H9 (cell line): ENCODE results near the gene BACH1. TPM values are rescaled to one million over a fixed set of nuclear protein-coding genes. Genes with fewer than 3 reads are reported as not detected.

Experiments used
- DNase-seq: peaks from one replicate; pipeline ENCODE4 v3.0.0-alpha.2; 2017
- H2AFZ ChIP-seq: one replicate; pipeline ENCODE4 v1.6.1; 2013; ENCODE audit warnings: mild to moderate bottlenecking, low read length, control low read depth, moderate library complexity
- H2AK5ac ChIP-seq: 2 replicates; pipeline ENCODE4 v1.6.1; 2013; ENCODE audit warnings: low read length, control low read depth, mixed read lengths; ENCODE audit not compliant: insufficient read length
- H2BK120ac ChIP-seq: one replicate; pipeline ENCODE4 v1.6.1; 2013; ENCODE audit warnings: low read depth, mild to moderate bottlenecking, low read length, control low read depth, inconsistent platforms; ENCODE audit not compliant: poor library complexity, severe bottlenecking
- H2BK12ac ChIP-seq: 2 replicates; pipeline ENCODE4 v1.6.1; 2013; ENCODE audit warnings: low read length, control low read depth, mixed read lengths, low read depth; ENCODE audit not compliant: insufficient read length
- H2BK15ac ChIP-seq: 2 replicates; pipeline ENCODE4 v1.6.1; 2013; ENCODE audit warnings: low read depth, low read length, control low read depth
- H2BK20ac ChIP-seq: one replicate; pipeline ENCODE4 v1.6.1; 2013; ENCODE audit warnings: low read depth, mild to moderate bottlenecking, low read length, control low read depth, inconsistent platforms; ENCODE audit not compliant: poor library complexity, severe bottlenecking
- H2BK5ac ChIP-seq: 2 replicates; pipeline ENCODE4 v1.6.1; 2013; ENCODE audit warnings: low read length, control low read depth, mixed read lengths; ENCODE audit not compliant: insufficient read length
- H3K14ac ChIP-seq: 2 replicates; pipeline ENCODE4 v1.6.1; 2013; ENCODE audit warnings: low read length, control low read depth; ENCODE audit not compliant: insufficient read depth
- H3K18ac ChIP-seq: 2 replicates; pipeline ENCODE4 v1.6.1; 2013; ENCODE audit warnings: low read depth, mild to moderate bottlenecking, mixed read lengths, low read length, control low read depth; ENCODE audit not compliant: insufficient read length
- H3K23ac ChIP-seq: 2 replicates; pipeline ENCODE4 v1.6.1; 2013; ENCODE audit warnings: low read length, control low read depth, mixed read lengths, low read depth; ENCODE audit not compliant: insufficient read length
- H3K23me2 ChIP-seq: 2 replicates; pipeline ENCODE4 v1.6.1; 2013; ENCODE audit warnings: low read depth, mild to moderate bottlenecking, mixed read lengths, low read length, control low read depth; ENCODE audit not compliant: insufficient read length, poor library complexity, severe bottlenecking
- H3K27ac ChIP-seq: 2 replicates; pipeline ENCODE4 v1.5.1; 2013; ENCODE audit warnings: low read length, control low read depth, mixed read lengths, low read depth; ENCODE audit not compliant: insufficient read length
- H3K27me3 ChIP-seq: 2 replicates; pipeline ENCODE4 v1.6.1; 2013; ENCODE audit warnings: low read length, control low read depth, inconsistent platforms; ENCODE audit not compliant: insufficient read depth
- H3K4ac ChIP-seq: 2 replicates; pipeline ENCODE4 v1.6.1; 2013; ENCODE audit warnings: low read depth, mild to moderate bottlenecking, control low read depth, inconsistent platforms, low read length, moderate library complexity
- H3K4me1 ChIP-seq: 2 replicates; pipeline ENCODE4 v1.6.1; 2013; ENCODE audit warnings: low read length, control low read depth, inconsistent platforms; ENCODE audit not compliant: insufficient read depth
- H3K4me2 ChIP-seq: 2 replicates; pipeline ENCODE4 v1.6.1; 2013; ENCODE audit warnings: low read length, control low read depth, mixed read lengths; ENCODE audit not compliant: insufficient read length, insufficient read depth
- H3K56ac ChIP-seq: 2 replicates; pipeline ENCODE4 v1.6.1; 2013; ENCODE audit warnings: low read depth, mild to moderate bottlenecking, mixed read lengths, low read length, control low read depth; ENCODE audit not compliant: insufficient read length
- H3K79me1 ChIP-seq: 2 replicates; pipeline ENCODE4 v1.6.1; 2013; ENCODE audit warnings: low read depth, mild to moderate bottlenecking, moderate library complexity, low read length, control low read depth, inconsistent platforms; ENCODE audit not compliant: insufficient read depth, poor library complexity, severe bottlenecking
- H3K79me2 ChIP-seq: 2 replicates; pipeline ENCODE4 v1.6.1; 2013; ENCODE audit warnings: low read length, control low read depth, inconsistent platforms; ENCODE audit not compliant: insufficient read depth
- H3K9ac ChIP-seq: 2 replicates; pipeline ENCODE4 v1.6.1; 2013; ENCODE audit warnings: low read length, control low read depth, mixed read lengths; ENCODE audit not compliant: insufficient read length; ENCODE audit errors: extremely low read depth
- H3K9me3 ChIP-seq: one replicate; pipeline ENCODE4 v1.6.1; 2013; ENCODE audit warnings: low read depth, low read length, inconsistent platforms; ENCODE audit not compliant: control insufficient read depth
- H3T11ph ChIP-seq: one replicate; pipeline ENCODE4 v1.6.1; 2013; ENCODE audit warnings: mild to moderate bottlenecking, low read length, control low read depth, inconsistent platforms
- H4K20me1 ChIP-seq: one replicate; pipeline ENCODE4 v1.6.1; 2013; ENCODE audit not compliant: control insufficient read depth, insufficient read length, insufficient read depth
- H4K5ac ChIP-seq: 2 replicates; pipeline ENCODE4 v1.6.1; 2013; ENCODE audit warnings: low read depth, mild to moderate bottlenecking, mixed read lengths, low read length, control low read depth; ENCODE audit not compliant: insufficient read length
- H4K8ac ChIP-seq: replicated peaks from 2 replicates; pipeline ENCODE4 v1.6.1; 2013; ENCODE audit warnings: low read length, control low read depth, mixed read lengths, low read depth; ENCODE audit not compliant: insufficient read length
- H4K91ac ChIP-seq: 2 replicates; pipeline ENCODE4 v1.6.1; 2013; ENCODE audit warnings: low read depth, mild to moderate bottlenecking, moderate library complexity, mixed read lengths, low read length, control low read depth; ENCODE audit not compliant: insufficient read length
- H3K27ac Mint-ChIP-seq, 3 experiments: 2 replicates in 2 of 3; 3 replicates in 1 of 3; pipeline ENCODE4 v1.8.0; 2020 to 2021; ENCODE audit warnings: mixed read lengths in 3 of 3, mild to moderate bottlenecking in 1 of 3, moderate library complexity in 1 of 3
- H3K27me3 Mint-ChIP-seq: 2 replicates; pipeline ENCODE4 v1.8.0; 2021; ENCODE audit warnings: low read depth, mild to moderate bottlenecking, moderate library complexity, mixed read lengths
- H3K36me3 Mint-ChIP-seq, 3 experiments: 2 replicates in 2 of 3; 3 replicates in 1 of 3; pipeline ENCODE4 v1.8.0; 2020 to 2021; ENCODE audit warnings: low read depth in 3 of 3, mixed read lengths in 3 of 3; ENCODE audit not compliant: insufficient read depth in 1 of 3
- H3K4me1 Mint-ChIP-seq, 2 experiments: 2 replicates each; pipeline ENCODE4 v1.8.0; 2020; ENCODE audit warnings: mixed read lengths in 2 of 2
- H3K4me3 Mint-ChIP-seq, 2 experiments: 2 replicates in 1 of 2; 3 replicates in 1 of 2; pipeline ENCODE4 v1.8.0; 2020 to 2021; ENCODE audit warnings: mild to moderate bottlenecking in 2 of 2, mixed read lengths in 2 of 2, moderate library complexity in 1 of 2
- H3K9me3 Mint-ChIP-seq, 2 experiments: 2 replicates in 1 of 2; 3 replicates in 1 of 2; pipeline ENCODE4 v1.8.0; 2020; ENCODE audit warnings: mild to moderate bottlenecking in 2 of 2, mixed read lengths in 2 of 2, moderate library complexity in 1 of 2
- CTCF ChIP-seq: fragments of 200-600 bp; sonication (generic); conservative IDR thresholded peaks from 3 replicates; pipeline ENCODE4 v1.8.0; 2021; ENCODE audit warnings: antibody characterized with exemption, mild to moderate bottlenecking
- WGBS: extraction: QIAGEN DNeasy Blood & Tissue Kit; methylation state at CpG from one replicate; pipeline ENCODE4 v1.1.7; 2013; ENCODE audit warnings: missing lambda C conversion rate, low lambda C conversion rate, mixed read lengths; ENCODE audit not compliant: insufficient read length; ENCODE audit errors: extremely low coverage; 5-methylcytosine and 5-hydroxymethylcytosine counted together
- total RNA-seq: library from RNA; stranded (reverse); gene quantifications from 2 replicates; pipeline ENCODE4 v1.2.1, GENCODE V29; 2021

The BACH1 gene
- total RNA-seq, 1 experiment from 2014 or later: 42.4 TPM

GRCh38 chr21:29366532-29366931, 67.8 kb downstream of the BACH1 start:
- Histone ChIP-seq H3K27ac (no peak overlapping the region), H3K79me2 (no peaks in the 10 kb centered on the region), H4K20me1 (no peaks in the 10 kb centered on the region), H2BK20ac (no peak overlapping the region), H3K27me3 (no peaks in the 10 kb centered on the region), H4K91ac (no peak overlapping the region), H3K79me1 (no peaks in the 10 kb centered on the region), H3K4me2 (no peak overlapping the region), H2BK12ac (no peak overlapping the region), H3T11ph (no peak overlapping the region), H3K18ac (no peak overlapping the region), H3K4me1 (no peaks in the 10 kb centered on the region), H3K4ac (no peak overlapping the region), H4K5ac (no peak overlapping the region), H2AK5ac (no peak overlapping the region), H2BK5ac (no peak overlapping the region), H2AFZ (no peak overlapping the region), H4K8ac (no peak overlapping the region), H3K9ac (no peak overlapping the region), H3K9me3 (no peaks in the 10 kb centered on the region), H3K23me2 (no peaks in the 10 kb centered on the region), H3K14ac (no peak overlapping the region), H3K56ac (no peak overlapping the region), H3K23ac (no peak overlapping the region), H2BK15ac (no peak overlapping the region), H2BK120ac (no peak overlapping the region)
- no peaks in the 10 kb centered on the region for H3K4me1 Mint-ChIP-seq
- DNase-seq: no peak
- H3K27ac Mint-ChIP-seq: no peak overlapping the region
- no peak overlapping the region for H3K4me3 Mint-ChIP-seq
- no peaks in the 10 kb centered on the region for H3K9me3 Mint-ChIP-seq
- no peaks in the 10 kb centered on the region for H3K27me3 Mint-ChIP-seq
- WGBS: no CpG with 5 or more reads among the region's 3 CpGs
- H3K36me3 Mint-ChIP-seq: peaks cover 5 to 11% (median 7%) of the 10 kb centered on the region in 3 experiments; a peak in 6 of 7 replicates
- TF ChIP-seq CTCF: no peak
